ENCODE results near the gene FNTB. TPM values are rescaled to one million over a fixed set of nuclear protein-coding genes. Genes with fewer than 3 reads are reported as not detected.

The FNTB gene
- polyA plus RNA-seq, 1 donor from 2014 or later, result 6.7 TPM

DNA sequence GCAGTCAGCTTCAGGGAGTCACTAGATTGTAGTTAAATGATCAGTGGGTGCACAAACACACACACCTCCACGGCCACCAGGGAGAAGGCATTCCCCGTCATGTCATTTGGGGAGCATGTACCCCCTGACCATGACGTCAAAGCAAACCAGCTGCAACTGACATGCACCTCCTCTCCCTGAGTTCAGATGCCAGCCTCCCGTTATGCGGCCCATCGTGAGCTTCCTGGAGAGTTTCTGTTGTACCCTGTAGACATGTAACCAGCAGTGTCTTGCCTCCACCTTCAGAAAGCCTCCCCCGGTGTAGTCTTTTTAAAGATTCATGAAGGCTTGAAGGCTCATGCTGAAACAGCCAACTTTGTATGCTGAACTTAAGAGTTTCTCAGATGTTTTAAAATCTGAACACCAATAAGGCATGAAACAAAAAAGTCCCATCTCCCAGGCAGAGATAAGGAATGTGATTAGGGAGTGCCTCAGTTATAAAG is 54.8 kb downstream of the FNTB start:
- Histone ChIP-seq H2AFZ (ENCODE audit: low read depth, low read length) (no peak overlapping the region), H3K9me2 (ENCODE audit: insufficient read depth, low read length) (no peaks in the 10 kb centered on the region), H3K4me3 (ENCODE audit: low read length) (no peak overlapping the region), H3K27me3 (ENCODE audit: insufficient read depth, low read depth, low read length) (no peaks in the 10 kb centered on the region), H4K20me1 (ENCODE audit: insufficient read depth) (no peaks in the 10 kb centered on the region), H3K9me3 (ENCODE audit: low read length) (no peaks in the 10 kb centered on the region), H3F3A (ENCODE audit: insufficient read depth, low read length, poor library complexity, severe bottlenecking) (no peaks in the 10 kb centered on the region), H3K36me3 (ENCODE audit: insufficient read depth, low read length) (no peaks in the 10 kb centered on the region), H3K27ac (ENCODE audit: low read length) (no peak overlapping the region), H3K79me2 (replicated peaks; ENCODE audit: insufficient read depth, low read length) (no peaks in the 10 kb centered on the region), H3K9ac (ENCODE audit: low read length) (no peak overlapping the region), H3K4me2 (ENCODE audit: low read length) (no peak overlapping the region)
- TF ChIP-seq, protein P1, sequence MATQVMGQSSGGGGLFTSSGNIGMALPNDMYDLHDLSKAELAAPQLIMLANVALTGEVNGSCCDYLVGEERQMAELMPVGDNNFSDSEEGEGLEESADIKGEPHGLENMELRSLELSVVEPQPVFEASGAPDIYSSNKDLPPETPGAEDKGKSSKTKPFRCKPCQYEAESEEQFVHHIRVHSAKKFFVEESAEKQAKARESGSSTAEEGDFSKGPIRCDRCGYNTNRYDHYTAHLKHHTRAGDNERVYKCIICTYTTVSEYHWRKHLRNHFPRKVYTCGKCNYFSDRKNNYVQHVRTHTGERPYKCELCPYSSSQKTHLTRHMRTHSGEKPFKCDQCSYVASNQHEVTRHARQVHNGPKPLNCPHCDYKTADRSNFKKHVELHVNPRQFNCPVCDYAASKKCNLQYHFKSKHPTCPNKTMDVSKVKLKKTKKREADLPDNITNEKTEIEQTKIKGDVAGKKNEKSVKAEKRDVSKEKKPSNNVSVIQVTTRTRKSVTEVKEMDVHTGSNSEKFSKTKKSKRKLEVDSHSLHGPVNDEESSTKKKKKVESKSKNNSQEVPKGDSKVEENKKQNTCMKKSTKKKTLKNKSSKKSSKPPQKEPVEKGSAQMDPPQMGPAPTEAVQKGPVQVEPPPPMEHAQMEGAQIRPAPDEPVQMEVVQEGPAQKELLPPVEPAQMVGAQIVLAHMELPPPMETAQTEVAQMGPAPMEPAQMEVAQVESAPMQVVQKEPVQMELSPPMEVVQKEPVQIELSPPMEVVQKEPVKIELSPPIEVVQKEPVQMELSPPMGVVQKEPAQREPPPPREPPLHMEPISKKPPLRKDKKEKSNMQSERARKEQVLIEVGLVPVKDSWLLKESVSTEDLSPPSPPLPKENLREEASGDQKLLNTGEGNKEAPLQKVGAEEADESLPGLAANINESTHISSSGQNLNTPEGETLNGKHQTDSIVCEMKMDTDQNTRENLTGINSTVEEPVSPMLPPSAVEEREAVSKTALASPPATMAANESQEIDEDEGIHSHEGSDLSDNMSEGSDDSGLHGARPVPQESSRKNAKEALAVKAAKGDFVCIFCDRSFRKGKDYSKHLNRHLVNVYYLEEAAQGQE (IDR thresholded peaks at IDR 0.05; ENCODE audit: borderline replicate concordance), result no peak
- TF ChIP-seq POLR2AphosphoS5 (IDR thresholded peaks at IDR 0.05), result no peak
- no peak for TF ChIP-seq MXI1 (conservative IDR thresholded peaks at IDR 0.05; ENCODE audit: poor library complexity, severe bottlenecking)
- TF ChIP-seq EP300 (conservative IDR thresholded peaks at IDR 0.05; ENCODE audit: poor library complexity, severe bottlenecking), result no peak

- Histone ChIP-seq H3K36me3 (ENCODE audit: insufficient read depth, low read length) (no peaks in the 10 kb centered on the region), H3K4me2 (ENCODE audit: low read length) (no peak overlapping the region), H3K27ac (ENCODE audit: low read length) (no peak overlapping the region), H3K9me3 (ENCODE audit: low read length) (no peaks in the 10 kb centered on the region), H4K20me1 (ENCODE audit: insufficient read depth) (no peaks in the 10 kb centered on the region), H3F3A (ENCODE audit: insufficient read depth, low read length, poor library complexity, severe bottlenecking) (no peaks in the 10 kb centered on the region), H3K9me2 (ENCODE audit: insufficient read depth, low read length) (no peaks in the 10 kb centered on the region), H3K9ac (ENCODE audit: low read length) (no peak overlapping the region), H3K4me3 (ENCODE audit: low read length) (no peak overlapping the region), H2AFZ (ENCODE audit: low read depth, low read length) (no peak overlapping the region), H3K79me2 (replicated peaks; ENCODE audit: insufficient read depth, low read length) (no peaks in the 10 kb centered on the region), H3K27me3 (ENCODE audit: insufficient read depth, low read depth, low read length) (no peaks in the 10 kb centered on the region)
- no peak for TF ChIP-seq EZH2 (IDR thresholded peaks at IDR 0.05; ENCODE audit: borderline replicate concordance, insufficient read depth, low read length, poor library complexity, severe bottlenecking)
- TF ChIP-seq TAF1 (IDR thresholded peaks at IDR 0.05; ENCODE audit: low read depth), result no peak
- no peak for TF ChIP-seq POLR2AphosphoS5 (IDR thresholded peaks at IDR 0.05)
Observed at GRCh38 chr14:65042296-65042695, 55.6 kb downstream of the FNTB start.

GRCh38 chr14:65042731-65043372 is 56.2 kb downstream of the FNTB start:
- no peaks in the 10 kb centered on the region for H4K20me1 ChIP-seq (ENCODE audit: insufficient read depth)
- no peaks in the 10 kb centered on the region for H3K36me3 ChIP-seq (ENCODE audit: insufficient read depth, low read length)
- TF ChIP-seq TAF1 (IDR thresholded peaks at IDR 0.05; ENCODE audit: low read depth) (no peak), SMC3 (conservative IDR thresholded peaks at IDR 0.05; ENCODE audit: poor library complexity) (no peak), POLR2AphosphoS5 (IDR thresholded peaks at IDR 0.05) (no peak), RAD21 (conservative IDR thresholded peaks at IDR 0.05) (no peak), CTCF (IDR thresholded peaks at IDR 0.05; ENCODE audit: poor library complexity, severe bottlenecking) (no peak), MXI1 (conservative IDR thresholded peaks at IDR 0.05; ENCODE audit: poor library complexity, severe bottlenecking) (no peak), EP300 (conservative IDR thresholded peaks at IDR 0.05; ENCODE audit: poor library complexity, severe bottlenecking) (no peak), EZH2 (IDR thresholded peaks at IDR 0.05; ENCODE audit: borderline replicate concordance, insufficient read depth, low read length, poor library complexity, severe bottlenecking) (no peak)
- TF ChIP-seq, protein P1 (IDR thresholded peaks at IDR 0.05; ENCODE audit: borderline replicate concordance), result no peak
- no peaks in the 10 kb centered on the region for H3K9me3 ChIP-seq (ENCODE audit: low read length)
- H3F3A ChIP-seq (ENCODE audit: insufficient read depth, low read length, poor library complexity, severe bottlenecking), result no peaks in the 10 kb centered on the region
- H3K79me2 ChIP-seq (replicated peaks; ENCODE audit: insufficient read depth, low read length), result no peaks in the 10 kb centered on the region
- H3K27me3 ChIP-seq (ENCODE audit: insufficient read depth, low read depth, low read length), result no peaks in the 10 kb centered on the region
- no peaks in the 10 kb centered on the region for H3K9me2 ChIP-seq (ENCODE audit: insufficient read depth, low read length)
- H2AFZ ChIP-seq (ENCODE audit: low read depth, low read length), result no peak overlapping the region
- no peak overlapping the region for H3K4me2 ChIP-seq (ENCODE audit: low read length)
- no peak overlapping the region for H3K9ac ChIP-seq (ENCODE audit: low read length)
- no peak overlapping the region for H3K27ac ChIP-seq (ENCODE audit: low read length)
- no peak overlapping the region for H3K4me3 ChIP-seq (ENCODE audit: low read length)
